Trophoblast cell (in vitro differentiated cells and primary cell): Measurements from ENCODE around the gene PLCG2.

Source experiments
- DNase-seq, 2 donors: peaks; one replicate each; pipeline ENCODE4 v3.0.0-alpha.2; 2016
- H2AFZ ChIP-seq: 2 replicates; pipeline ENCODE4 v1.6.1; 2013; ENCODE audit warnings: low read length, moderate library complexity, mild to moderate bottlenecking; ENCODE audit not compliant: insufficient read depth, poor library complexity
- H2AK5ac ChIP-seq: 2 replicates; pipeline ENCODE4 v1.6.1; 2013; ENCODE audit warnings: mild to moderate bottlenecking, low read length
- H2BK120ac ChIP-seq: 2 replicates; pipeline ENCODE4 v1.6.1; 2013; ENCODE audit warnings: low read length, mild to moderate bottlenecking, moderate library complexity; ENCODE audit not compliant: insufficient read depth, poor library complexity
- H2BK12ac ChIP-seq: 2 replicates; pipeline ENCODE4 v1.6.1; 2013; ENCODE audit warnings: mild to moderate bottlenecking, low read length, moderate library complexity
- H2BK5ac ChIP-seq: 2 replicates; pipeline ENCODE4 v1.6.1; 2013; ENCODE audit warnings: low read length, low read depth, moderate library complexity, mild to moderate bottlenecking; ENCODE audit not compliant: poor library complexity
- H3K14ac ChIP-seq: 2 replicates; pipeline ENCODE4 v1.6.1; 2013; ENCODE audit warnings: mild to moderate bottlenecking, low read length
- H3K18ac ChIP-seq: 2 replicates; pipeline ENCODE4 v1.6.1; 2013; ENCODE audit warnings: mild to moderate bottlenecking, low read length
- H3K23ac ChIP-seq: 2 replicates; pipeline ENCODE4 v1.6.1; 2013; ENCODE audit warnings: low read length
- H3K27ac ChIP-seq: 2 replicates; pipeline ENCODE4 v1.5.1; 2013; ENCODE audit warnings: low read depth, mild to moderate bottlenecking, inconsistent platforms, low read length, moderate library complexity
- H3K27me3 ChIP-seq: 2 replicates; pipeline ENCODE4 v1.6.1; 2013; ENCODE audit warnings: inconsistent platforms, mild to moderate bottlenecking, low read length, moderate library complexity; ENCODE audit not compliant: insufficient read depth
- H3K36me3 ChIP-seq, 2 experiments: 1 replicate in 1 of 2; 2 replicates in 1 of 2; pipeline ENCODE4 v1.6.1; 2013; ENCODE audit warnings: low read length in 2 of 2, mild to moderate bottlenecking in 2 of 2, moderate library complexity in 1 of 2; ENCODE audit not compliant: insufficient read depth in 2 of 2, control insufficient read depth in 1 of 2
- H3K4ac ChIP-seq: 2 replicates; pipeline ENCODE4 v1.6.1; 2013; ENCODE audit warnings: low read depth, mild to moderate bottlenecking, low read length, moderate library complexity
- H3K4me1 ChIP-seq, 2 experiments: 1 replicate in 1 of 2; 2 replicates in 1 of 2; pipeline ENCODE4 v1.6.1; 2013; ENCODE audit warnings: low read length in 2 of 2, mild to moderate bottlenecking in 2 of 2, moderate library complexity in 1 of 2; ENCODE audit not compliant: insufficient read depth in 2 of 2, control insufficient read depth in 1 of 2
- H3K4me2 ChIP-seq: 2 replicates; pipeline ENCODE4 v1.6.1; 2013; ENCODE audit warnings: inconsistent platforms, mild to moderate bottlenecking, low read length, moderate library complexity
- H3K4me3 ChIP-seq: 2 replicates; pipeline ENCODE4 v1.5.1; 2013; ENCODE audit warnings: mild to moderate bottlenecking, low read depth, low read length, inconsistent platforms
- H3K79me1 ChIP-seq: one replicate; pipeline ENCODE4 v1.6.1; 2013; ENCODE audit warnings: low read length
- H3K79me2 ChIP-seq: 2 replicates; pipeline ENCODE4 v1.6.1; 2013; ENCODE audit warnings: low read length, mild to moderate bottlenecking; ENCODE audit not compliant: control insufficient read depth, insufficient read depth, poor library complexity
- H3K9ac ChIP-seq: 2 replicates; pipeline ENCODE4 v1.6.1; 2013; ENCODE audit warnings: mild to moderate bottlenecking, low read length
- H3K9me3 ChIP-seq: 2 replicates; pipeline ENCODE4 v1.6.1; 2013; ENCODE audit warnings: low read depth, mild to moderate bottlenecking, control low read depth, inconsistent platforms, low read length; ENCODE audit not compliant: insufficient read depth
- H4K12ac ChIP-seq: 2 replicates; pipeline ENCODE4 v1.6.1; 2013; ENCODE audit warnings: low read depth, mild to moderate bottlenecking, low read length, moderate library complexity
- H4K8ac ChIP-seq: 2 replicates; pipeline ENCODE4 v1.6.1; 2013; ENCODE audit warnings: low read depth, mild to moderate bottlenecking, low read length, moderate library complexity
- H4K91ac ChIP-seq: one replicate; pipeline ENCODE4 v1.6.1; 2013; ENCODE audit warnings: low read depth, mild to moderate bottlenecking, low read length, moderate library complexity
- WGBS: extraction: QIAGEN DNeasy Blood & Tissue Kit; methylation state at CpG from one replicate; pipeline ENCODE4 v1.1.7; 2013; ENCODE audit warnings: missing lambda C conversion rate; ENCODE audit not compliant: insufficient read length, insufficient coverage; ENCODE audit errors: extremely low coverage; 5-methylcytosine and 5-hydroxymethylcytosine counted together

The PLCG2 gene

DNA sequence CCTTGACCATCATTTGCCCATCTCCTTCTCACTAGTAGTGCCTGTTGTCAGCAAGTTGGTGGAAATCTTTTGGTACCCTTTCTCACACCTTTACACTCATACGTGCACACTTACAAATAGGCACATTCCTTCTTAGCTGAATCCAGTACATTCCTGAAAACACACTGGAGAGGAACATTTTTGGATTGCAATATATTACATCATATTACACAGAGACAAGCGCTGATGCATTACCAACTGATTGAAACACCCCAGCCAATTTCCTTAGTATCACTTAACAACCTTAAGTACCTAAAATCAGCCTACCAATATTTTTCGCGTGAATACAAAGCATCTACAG, 64.1 kb downstream of the PLCG2 start:
- H3K14ac ChIP-seq, result no peak overlapping the region
- no peaks in the 10 kb centered on the region for H3K79me1 ChIP-seq
- no peaks in the 10 kb centered on the region for H3K27me3 ChIP-seq
- H3K79me2 ChIP-seq, result no peaks in the 10 kb centered on the region
- no peak overlapping the region for H2BK5ac ChIP-seq
- no peaks in the 10 kb centered on the region for H3K4me1 ChIP-seq
- no peak overlapping the region for H3K4me3 ChIP-seq
- H4K91ac ChIP-seq, result no peak overlapping the region
- no peak overlapping the region for H3K4me2 ChIP-seq
- no peaks in the 10 kb centered on the region for H3K36me3 ChIP-seq
- WGBS, result no CpG with 5 or more reads among the region's 4 CpGs
- peaks cover 2% of the 10 kb centered on the region for H3K9me3 ChIP-seq
- H2AFZ ChIP-seq, result no peak overlapping the region
- H2BK120ac ChIP-seq, result no peak overlapping the region
- H4K12ac ChIP-seq, result no peak overlapping the region
- no peak overlapping the region for H3K18ac ChIP-seq
- H2BK12ac ChIP-seq, result no peak overlapping the region
- H3K4ac ChIP-seq, result no peak overlapping the region
- H3K9ac ChIP-seq, result no peak overlapping the region
- no peak overlapping the region for H3K27ac ChIP-seq
- peak in 1 of 2 donors; percentile 24 for DNase-seq
- no peak overlapping the region for H3K23ac ChIP-seq
- no peak overlapping the region for H4K8ac ChIP-seq
- H2AK5ac ChIP-seq, result no peak overlapping the region

DNA sequence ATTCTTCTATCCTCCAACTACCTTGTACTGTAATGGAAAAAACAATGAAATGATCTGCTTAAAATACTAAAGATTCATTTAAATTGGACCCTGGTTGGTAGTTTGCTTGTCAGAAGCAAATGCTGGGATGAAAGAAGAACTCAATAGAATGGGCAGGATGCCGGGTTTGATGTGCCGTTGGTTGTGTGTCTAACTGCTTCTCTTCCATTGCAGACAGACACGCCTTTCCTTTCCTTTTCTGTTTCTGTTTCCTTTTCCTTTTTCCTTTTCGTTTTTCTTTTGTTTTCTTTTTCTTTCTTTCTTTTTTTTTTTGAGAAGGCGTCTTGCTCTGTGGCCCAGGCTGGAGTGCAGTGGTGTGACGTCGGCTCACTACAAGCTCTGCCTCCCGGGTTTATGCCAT, 64.6 kb downstream of the PLCG2 start:
- Histone ChIP-seq H2BK5ac (no peak overlapping the region), H3K79me2 (no peaks in the 10 kb centered on the region), H3K79me1 (no peaks in the 10 kb centered on the region), H2AK5ac (no peak overlapping the region), H3K4me2 (no peak overlapping the region), H3K27ac (no peak overlapping the region), H3K4ac (no peak overlapping the region), H3K36me3 (no peaks in the 10 kb centered on the region), H3K14ac (no peak overlapping the region), H3K9me3 (peaks cover 2% of the 10 kb centered on the region), H4K8ac (no peak overlapping the region), H3K9ac (no peak overlapping the region), H4K91ac (no peak overlapping the region), H3K27me3 (no peaks in the 10 kb centered on the region), H3K4me1 (no peaks in the 10 kb centered on the region), H3K23ac (no peak overlapping the region), H2BK12ac (no peak overlapping the region), H2BK120ac (no peak overlapping the region), H2AFZ (no peak overlapping the region), H4K12ac (no peak overlapping the region), H3K18ac (no peak overlapping the region), H3K4me3 (no peak overlapping the region)
- DNase-seq, result no peak
- WGBS, result no CpG with 5 or more reads among the region's 8 CpGs

DNA sequence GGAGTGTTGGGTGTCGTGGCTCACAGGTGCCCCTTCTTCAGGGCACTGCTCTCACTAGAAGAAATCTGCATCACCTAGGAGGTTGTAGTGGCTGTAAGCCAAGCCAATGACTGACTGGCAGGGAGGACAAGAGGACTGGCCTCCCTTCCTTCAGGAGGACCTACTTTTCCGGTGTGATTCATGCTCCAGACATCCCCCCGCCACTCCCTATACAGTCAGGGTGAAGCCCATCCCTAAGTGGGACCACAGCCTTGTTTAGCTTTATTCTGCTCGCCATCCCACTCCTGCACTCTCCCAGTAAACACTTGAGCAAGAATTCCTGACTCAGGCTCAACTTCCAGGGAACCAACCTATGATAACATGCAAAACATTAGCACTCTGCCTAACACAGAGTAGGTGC, 67.0 kb downstream of the PLCG2 start:
- no peaks in the 10 kb centered on the region for H3K27me3 ChIP-seq
- H3K14ac ChIP-seq, result no peak overlapping the region
- no peaks in the 10 kb centered on the region for H3K79me2 ChIP-seq
- no peak overlapping the region for H3K23ac ChIP-seq
- H2AFZ ChIP-seq, result no peak overlapping the region
- H3K27ac ChIP-seq, result no peak overlapping the region
- H2AK5ac ChIP-seq, result no peak overlapping the region
- H2BK5ac ChIP-seq, result no peak overlapping the region
- no peak overlapping the region for H2BK12ac ChIP-seq
- H3K79me1 ChIP-seq, result no peaks in the 10 kb centered on the region
- DNase-seq, result no peak
- H4K12ac ChIP-seq, result no peak overlapping the region
- H3K9me3 ChIP-seq, result no peaks in the 10 kb centered on the region
- H3K4me2 ChIP-seq, result no peak overlapping the region
- no peak overlapping the region for H4K91ac ChIP-seq
- no CpG with 5 or more reads among the region's 4 CpGs for WGBS
- no peak overlapping the region for H2BK120ac ChIP-seq
- H3K4me3 ChIP-seq, result no peak overlapping the region
- no peak overlapping the region for H3K18ac ChIP-seq
- H3K36me3 ChIP-seq, result no peaks in the 10 kb centered on the region
- H3K4ac ChIP-seq, result no peak overlapping the region
- no peak overlapping the region for H4K8ac ChIP-seq
- H3K4me1 ChIP-seq, result no peaks in the 10 kb centered on the region
- H3K9ac ChIP-seq, result no peak overlapping the region

DNA sequence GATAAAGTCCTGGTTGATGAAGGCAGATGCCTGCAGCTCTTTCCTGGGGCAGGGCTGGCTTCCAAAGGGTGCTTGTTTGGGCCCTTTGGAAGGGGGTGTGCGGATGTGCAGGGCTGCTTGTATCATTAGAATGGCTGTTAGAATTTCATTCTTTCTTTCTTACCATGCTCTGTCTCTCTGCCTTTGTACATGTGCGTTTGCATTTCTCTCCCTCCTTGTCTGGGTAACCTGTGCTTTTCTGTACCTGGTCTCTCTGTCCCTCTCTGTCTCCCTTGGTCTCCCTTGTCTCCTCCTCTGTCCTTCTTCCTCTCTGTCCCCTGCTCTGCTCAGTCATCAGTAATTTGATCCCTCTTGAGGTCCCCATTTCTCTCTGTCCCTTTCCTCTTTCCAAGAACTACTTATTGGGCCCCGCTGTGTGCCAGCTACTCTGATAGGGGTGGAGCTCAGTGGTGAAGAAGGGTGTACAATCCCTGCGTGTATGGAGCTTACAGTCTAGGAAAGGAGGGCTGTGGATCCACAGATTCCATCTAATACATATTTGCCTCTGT, 69.3 kb downstream of the PLCG2 start:
- Histone ChIP-seq H3K23ac (no peak overlapping the region), H4K8ac (no peak overlapping the region), H2BK12ac (no peak overlapping the region), H3K79me2 (no peaks in the 10 kb centered on the region), H2AK5ac (no peak overlapping the region), H3K4me1 (no peaks in the 10 kb centered on the region), H3K9me3 (peaks cover 1% of the 10 kb centered on the region), H4K91ac (no peak overlapping the region), H3K27ac (no peak overlapping the region), H3K18ac (no peak overlapping the region), H3K4me2 (no peak overlapping the region), H3K9ac (no peak overlapping the region), H2AFZ (no peak overlapping the region), H3K79me1 (no peaks in the 10 kb centered on the region), H2BK5ac (no peak overlapping the region), H3K4ac (no peak overlapping the region), H3K4me3 (no peak overlapping the region), H3K36me3 (no peaks in the 10 kb centered on the region), H2BK120ac (no peak overlapping the region), H4K12ac (no peak overlapping the region), H3K14ac (no peak overlapping the region), H3K27me3 (no peaks in the 10 kb centered on the region)
- DNase-seq, result no peak
- no CpG with 5 or more reads among the region's 4 CpGs for WGBS
